ENCODE measurements around the gene MBNL2.

- TF ChIP-seq EP300 (IDR thresholded peaks at IDR 0.05; ENCODE audit: borderline replicate concordance in 1 of 2, control insufficient read depth in 1 of 2, low read depth in 2 of 2, low read length in 2 of 2) (no peak), NFIC (IDR thresholded peaks at IDR 0.05; ENCODE audit: low read depth, low read length) (no peak), E4F1 (IDR thresholded peaks at IDR 0.05; ENCODE audit: borderline replicate concordance, partially characterized antibody) (no peak), CTCF (IDR thresholded peaks at IDR 0.05 in 2 of 3, conservative IDR thresholded peaks at IDR 0.05 in 1 of 3; ENCODE audit: control insufficient read depth in 2 of 3, extremely low read depth in 1 of 3, insufficient read depth in 1 of 3, low read depth in 3 of 3, low read length in 3 of 3) (no peak), YY1 (IDR thresholded peaks at IDR 0.05; ENCODE audit: low read depth, low read length) (no peak)
Measured at GRCh38 chr13:97285221-97285955, 63.3 kb downstream of the MBNL2 start.

Measured in GM12878 (cell line).